ENCODE measurements around the gene C1QBP. TPM values are rescaled to one million over a fixed set of nuclear protein-coding genes. Genes with fewer than 3 reads are reported as not detected.

The C1QBP gene
- total and polyA plus RNA-seq, 4 donors, result 94.9 to 123 (median 112) TPM

- Histone ChIP-seq H3K4me3 (ENCODE audit: low read depth in 1 of 3, low read length in 3 of 3) (no peak overlapping the region), H3K27me3 (ENCODE audit: control insufficient read depth in 4 of 4, insufficient read depth in 4 of 4, low read length in 3 of 4) (no peaks in the 10 kb centered on the region), H3K36me3 (ENCODE audit: control insufficient read depth in 4 of 4, insufficient read depth in 3 of 4, low read depth in 1 of 4, low read length in 3 of 4) (peaks cover 6 to 63% (median 56%) of the 10 kb centered on the region in 4 donors), H3K9ac (ENCODE audit: low read depth in 1 of 2, low read length in 2 of 2) (no peak overlapping the region), H3K9me3 (ENCODE audit: control insufficient read depth in 4 of 4, low read length in 3 of 4) (no peaks in the 10 kb centered on the region), H3K27ac (ENCODE audit: low read depth in 1 of 2, low read length in 2 of 2) (no peak overlapping the region), H3K4me1 (ENCODE audit: control insufficient read depth in 4 of 4, insufficient read depth in 4 of 4, low read length in 3 of 4) (peaks cover 0 to 12% (median 10%) of the 10 kb centered on the region in 4 donors)
- TF ChIP-seq RAD21 (IDR thresholded peaks at IDR 0.05) (no peak), RXRA (IDR thresholded peaks at IDR 0.05) (no peak), CTCF (IDR thresholded peaks at IDR 0.05; ENCODE audit: low read depth, low read length, missing input control) (no peak), REST (IDR thresholded peaks at IDR 0.05) (no peak), TAF1 (conservative IDR thresholded peaks at IDR 0.05) (no peak), FOXA1 (IDR thresholded peaks at IDR 0.05) (no peak)
- DNase-seq (ENCODE audit: low spot score), result no peak
- WGBS, result 81% methylated on average over 1 of the region's 1 CpG
Observed at GRCh38 chr17:5424909-5425308, 14.0 kb downstream of the C1QBP start.

- Histone ChIP-seq H3K4me1 (ENCODE audit: control insufficient read depth in 4 of 4, insufficient read depth in 4 of 4, low read length in 3 of 4) (peaks cover 0 to 18% (median 13%) of the 10 kb centered on the region in 4 donors), H3K36me3 (ENCODE audit: control insufficient read depth in 4 of 4, insufficient read depth in 3 of 4, low read depth in 1 of 4, low read length in 3 of 4) (peaks cover 4 to 40% (median 39%) of the 10 kb centered on the region in 4 donors), H3K9ac (ENCODE audit: low read depth in 1 of 2, low read length in 2 of 2) (no peak overlapping the region), H3K4me3 (ENCODE audit: low read depth in 1 of 3, low read length in 3 of 3) (no peak overlapping the region), H3K27me3 (ENCODE audit: control insufficient read depth in 4 of 4, insufficient read depth in 4 of 4, low read length in 3 of 4) (no peaks in the 10 kb centered on the region), H3K27ac (ENCODE audit: low read depth in 1 of 2, low read length in 2 of 2) (no peak overlapping the region), H3K9me3 (ENCODE audit: control insufficient read depth in 4 of 4, low read length in 3 of 4) (no peaks in the 10 kb centered on the region)
- TF ChIP-seq HNF4A (conservative IDR thresholded peaks at IDR 0.05) (no peak), YY1 (IDR thresholded peaks at IDR 0.05) (no peak), GABPA (IDR thresholded peaks at IDR 0.05 in 1 of 2, conservative IDR thresholded peaks at IDR 0.05 in 1 of 2) (no peak), SP1 (IDR thresholded peaks at IDR 0.05) (no peak), HNF4G (IDR thresholded peaks at IDR 0.05) (no peak)
- 98% methylated on average over 2 of the region's 2 CpGs for WGBS
- DNase-seq (ENCODE audit: low spot score), result no peak
Observed at GRCh38 chr17:5422505-5422904, 16.4 kb downstream of the C1QBP start.

- Histone ChIP-seq H3K4me1 (ENCODE audit: control insufficient read depth in 4 of 4, insufficient read depth in 4 of 4, low read length in 3 of 4) (peaks cover 3 to 29% (median 23%) of the 10 kb centered on the region in 4 donors), H3K27me3 (ENCODE audit: control insufficient read depth in 4 of 4, insufficient read depth in 4 of 4, low read length in 3 of 4) (no peaks in the 10 kb centered on the region), H3K36me3 (ENCODE audit: control insufficient read depth in 4 of 4, insufficient read depth in 3 of 4, low read depth in 1 of 4, low read length in 3 of 4) (peaks cover 0 to 32% (median 29%) of the 10 kb centered on the region in 4 donors), H3K9ac (ENCODE audit: low read depth in 1 of 2, low read length in 2 of 2) (peak within 1 kb of the TSS; percentile 94 to 98), H3K4me3 (ENCODE audit: low read depth in 1 of 3, low read length in 3 of 3) (peak within 1 kb of the TSS; percentile 89 to 96 (median 90)), H3K9me3 (ENCODE audit: control insufficient read depth in 4 of 4, low read length in 3 of 4) (no peaks in the 10 kb centered on the region), H3K27ac (ENCODE audit: low read depth in 1 of 2, low read length in 2 of 2) (peak within 1 kb of the TSS; percentile 98 to 99)
- under 1% methylated on average over 41 of the region's 41 CpGs for WGBS
- DNase-seq (ENCODE audit: low spot score), result peak; percentile 85
- TF ChIP-seq ZBTB33 (IDR thresholded peaks at IDR 0.05), result peak; percentile 77
- TF ChIP-seq SP1 (IDR thresholded peaks at IDR 0.05), result peak; percentile 51
- TF ChIP-seq EGR1 (IDR thresholded peaks at IDR 0.05; ENCODE audit: low read depth in 2 of 2), result no peak
- no peak for TF ChIP-seq NR2F2 (IDR thresholded peaks at IDR 0.05)
- peak in 1 of 2 donors; percentile 83 for TF ChIP-seq GABPA (IDR thresholded peaks at IDR 0.05 in 1 of 2, conservative IDR thresholded peaks at IDR 0.05 in 1 of 2)
- no peak for TF ChIP-seq HNF4G (IDR thresholded peaks at IDR 0.05)
- TF ChIP-seq ATF3 (IDR thresholded peaks at IDR 0.05), result no peak
- peak; percentile 24 for TF ChIP-seq REST (IDR thresholded peaks at IDR 0.05)
Observed at GRCh38 chr17:5419959-5420653, 18.8 kb downstream of the C1QBP start, which contains the start of gene RPAIN. TSS of gene RPAIN (plus strand) at chr17:5420182. CDS start at chr17:5420211, 29 bp downstream.
